ENCODE results near the gene EXOSC2.
"Not testable (repeated sequence)": the region's sequence is repeated elsewhere in the genome, so short reads cannot be mapped to it uniquely, and the experiment has no call there.

EXOSC2 gene

DNA sequence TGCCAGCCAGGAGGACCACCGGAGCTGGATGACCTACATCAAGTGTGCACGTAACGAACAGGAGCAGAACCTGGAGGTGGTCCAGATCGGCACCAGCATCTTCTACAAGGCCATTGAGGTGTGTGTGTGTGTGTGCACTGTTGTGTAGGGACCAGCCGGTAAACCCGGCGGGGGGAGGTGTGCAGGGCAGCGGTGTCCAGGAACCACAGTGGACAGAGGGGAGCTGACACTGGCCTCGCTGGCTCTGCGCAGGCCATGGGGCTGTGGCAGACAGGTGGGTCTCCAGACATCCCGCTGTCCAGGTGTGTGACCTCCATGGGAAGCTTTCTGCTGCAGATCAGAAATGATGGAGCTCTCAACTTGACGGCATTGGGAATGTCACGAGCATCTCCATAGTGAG lies 25.4 kb upstream of the EXOSC2 start:
- DNase-seq: no peak

DNA sequence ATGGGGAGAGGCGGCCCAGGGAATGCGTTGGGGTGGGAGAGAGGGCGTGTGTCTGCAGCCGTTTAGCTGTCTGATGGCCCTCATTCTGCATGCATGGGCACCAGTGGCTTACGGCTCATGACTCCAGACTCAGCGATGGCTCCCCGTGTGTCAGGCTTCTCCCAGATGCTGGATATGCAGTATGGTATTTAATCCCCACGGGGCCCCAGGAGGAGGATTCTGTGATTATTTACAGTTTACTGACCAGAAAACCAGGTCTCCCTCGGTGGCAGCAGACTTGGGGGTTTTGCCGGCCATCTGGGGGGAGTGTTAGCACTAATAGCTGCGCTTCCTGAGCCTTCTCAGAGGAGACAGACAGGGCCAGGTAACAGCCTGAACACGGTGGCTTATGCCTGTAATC lies 24.9 kb upstream of the EXOSC2 start:
- no peak for DNase-seq

DNA sequence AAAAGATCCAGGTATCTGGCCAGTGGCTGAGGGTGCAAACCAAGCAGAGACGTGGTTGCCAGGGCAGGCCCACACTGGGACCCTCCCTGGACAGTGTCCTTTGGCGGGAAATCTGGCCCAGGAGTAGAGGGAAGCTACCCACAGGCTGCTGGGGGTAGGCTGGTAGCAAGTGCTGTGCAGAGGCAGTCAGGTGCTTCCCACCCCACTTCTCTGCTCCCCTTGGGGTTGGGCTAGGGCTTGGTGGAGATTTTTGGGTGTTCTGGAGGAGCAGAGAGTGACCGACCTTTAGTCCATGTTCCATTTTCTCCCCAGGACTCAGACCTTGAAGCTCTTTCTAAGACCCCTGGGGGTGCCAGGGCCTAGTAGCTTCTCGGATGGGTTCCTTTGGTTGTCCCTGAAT lies 23.6 kb upstream of the EXOSC2 start:
- DNase-seq: no peak

DNA sequence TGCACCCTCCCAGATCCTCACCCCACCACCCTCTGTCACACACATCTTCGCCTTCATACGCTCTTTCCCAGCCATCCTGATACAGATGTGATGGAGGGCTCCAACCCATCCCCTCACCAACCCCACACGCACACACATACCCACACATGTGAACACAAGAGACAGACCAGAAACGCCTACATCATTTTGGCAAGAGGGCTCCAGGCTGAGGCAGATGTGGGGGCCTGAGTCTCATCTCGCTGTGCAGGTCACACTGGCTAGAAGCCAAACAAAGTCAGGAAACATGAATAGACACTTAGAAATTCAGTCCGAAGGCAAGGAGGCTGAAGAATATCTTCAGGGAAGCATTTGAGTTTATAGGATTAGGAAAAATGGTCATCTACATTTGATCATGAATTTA lies 22.9 kb upstream of the EXOSC2 start:
- DNase-seq: no peak

DNA sequence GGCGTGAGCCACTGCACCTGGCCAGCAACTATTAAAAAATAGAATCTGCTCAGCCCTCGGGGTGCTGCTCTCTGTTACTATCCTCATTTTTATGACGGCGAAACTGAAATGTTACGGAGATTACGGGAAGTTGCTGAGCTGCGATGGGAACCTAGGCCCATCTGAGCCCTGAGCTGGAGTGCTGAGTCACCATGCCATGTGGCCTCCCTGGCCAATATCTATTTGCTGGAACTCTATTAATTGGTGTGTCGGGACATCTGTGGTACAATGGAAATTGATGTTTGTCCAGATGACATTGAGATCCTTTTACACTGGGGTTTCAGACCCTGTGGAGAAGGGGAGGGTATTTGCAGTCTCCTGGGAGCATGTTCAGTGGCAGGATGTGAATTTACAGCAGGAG lies 21.1 kb upstream of the EXOSC2 start:
- DNase-seq: no peak

DNA sequence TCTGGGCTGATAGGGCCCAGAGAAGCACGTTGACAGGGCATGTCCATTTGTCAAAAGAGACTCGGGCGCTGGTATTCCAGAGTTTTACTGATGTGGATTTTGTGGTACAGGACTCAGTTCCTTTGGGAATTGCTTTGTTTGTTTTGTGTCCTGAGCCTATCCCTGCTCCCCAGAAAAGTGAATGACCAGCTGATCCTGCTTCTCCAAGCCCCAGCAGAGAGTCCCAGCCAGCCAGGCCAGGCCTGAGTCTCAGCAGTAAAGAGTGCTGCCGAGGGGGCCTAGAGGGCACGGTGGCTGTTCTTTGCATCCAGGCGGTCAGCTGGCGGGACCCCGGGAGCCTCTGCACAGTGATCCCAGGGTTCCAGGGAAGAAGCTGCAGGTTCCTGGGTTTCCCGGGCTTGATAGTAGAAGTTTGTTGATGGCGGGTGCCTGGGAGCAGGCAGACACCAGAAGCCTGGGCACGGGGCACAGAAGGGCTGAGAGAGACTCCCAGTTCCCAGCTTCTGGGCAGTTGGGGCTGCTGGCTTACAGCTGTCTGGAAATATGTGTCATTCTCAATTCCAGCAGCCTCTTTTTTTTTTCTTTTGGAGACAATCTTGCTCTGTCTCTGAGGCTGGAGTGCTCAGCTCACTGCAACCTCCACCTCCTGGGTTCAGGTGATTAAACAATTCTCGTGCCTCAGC lies 20.5 kb upstream of the EXOSC2 start:
- DNase-seq: no peak

DNA sequence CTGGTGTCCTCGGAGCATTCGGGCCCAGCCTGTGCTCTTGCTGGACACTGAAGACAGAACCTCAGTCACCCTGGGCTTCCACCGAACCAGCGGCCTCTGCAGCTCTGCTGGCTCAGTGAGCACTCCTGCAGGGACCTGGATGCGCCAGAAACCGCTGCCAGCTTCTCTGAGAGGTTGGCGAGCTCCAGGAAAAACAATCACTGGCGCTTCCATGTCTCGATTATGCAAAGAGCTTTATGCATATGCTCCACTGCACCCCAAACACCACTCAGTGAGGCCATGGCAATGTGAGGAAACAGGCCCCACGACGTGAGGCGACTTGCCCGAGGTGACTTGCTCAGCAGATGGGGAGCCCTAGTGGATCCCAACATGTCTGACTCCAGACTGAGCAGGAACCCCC lies 18.2 kb upstream of the EXOSC2 start:
- DNase-seq: no peak

DNA sequence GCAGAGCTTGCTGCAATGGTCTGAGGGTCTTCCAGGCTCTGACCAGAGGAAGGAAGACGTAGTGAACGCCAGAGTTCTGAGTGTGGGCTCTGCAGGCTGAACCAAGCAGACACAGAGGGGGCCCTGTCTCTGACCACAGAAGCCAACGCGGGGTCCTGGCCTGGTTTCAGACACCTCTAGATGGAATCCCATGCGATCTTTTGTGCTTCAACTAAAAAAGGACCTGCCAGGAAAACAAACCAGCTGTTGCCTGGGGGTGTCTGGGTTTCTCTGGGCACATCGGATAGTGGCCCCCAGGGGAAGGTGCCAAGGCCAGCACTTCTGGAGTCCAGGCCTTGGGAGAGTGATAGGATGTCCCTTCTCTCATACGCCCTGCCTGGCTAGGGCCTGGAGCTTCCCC lies 16.3 kb upstream of the EXOSC2 start:
- no peak for DNase-seq

DNA sequence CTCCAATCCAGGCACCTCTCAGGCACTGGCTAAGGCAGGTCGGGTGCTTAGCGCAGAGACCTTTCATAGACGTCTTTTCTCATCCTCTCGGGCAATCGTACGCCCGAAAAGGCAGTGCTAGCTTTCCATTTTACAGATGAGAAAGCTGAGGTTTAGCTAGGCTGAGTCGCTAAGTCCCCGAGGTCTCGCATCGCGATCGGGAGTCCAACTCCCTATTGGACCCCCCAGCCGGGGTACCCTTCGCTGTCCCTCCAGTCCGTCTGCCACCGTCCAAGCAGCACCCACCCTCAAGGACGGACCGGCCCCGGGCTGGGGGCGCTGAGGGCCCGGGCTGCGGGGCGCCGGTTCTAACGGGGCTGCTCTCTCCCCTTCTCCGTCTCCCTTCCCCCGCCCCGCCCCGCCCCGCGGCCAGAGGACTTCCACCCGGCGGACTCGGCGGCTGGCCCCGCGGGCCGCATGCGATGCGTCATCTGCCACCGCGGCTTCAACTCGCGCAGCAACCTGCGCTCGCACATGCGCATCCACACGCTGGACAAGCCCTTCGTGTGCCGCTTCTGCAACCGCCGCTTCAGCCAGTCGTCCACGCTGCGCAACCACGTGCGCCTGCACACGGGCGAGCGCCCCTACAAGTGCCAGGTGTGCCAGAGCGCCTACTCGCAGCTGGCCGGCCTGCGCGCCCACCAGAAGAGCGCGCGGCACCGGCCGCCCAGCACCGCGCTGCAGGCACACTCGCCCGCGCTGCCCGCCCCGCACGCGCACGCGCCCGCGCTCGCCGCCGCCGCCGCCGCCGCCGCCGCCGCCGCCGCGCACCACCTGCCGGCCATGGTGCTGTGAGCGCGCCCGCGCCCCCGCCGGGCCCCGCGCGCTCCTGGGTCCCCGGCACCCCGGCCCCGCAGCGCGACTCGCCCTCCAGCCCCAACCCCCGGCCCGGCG lies 12.5 kb upstream of the EXOSC2 start:
- DNase-seq: peak; percentile 35

DNA sequence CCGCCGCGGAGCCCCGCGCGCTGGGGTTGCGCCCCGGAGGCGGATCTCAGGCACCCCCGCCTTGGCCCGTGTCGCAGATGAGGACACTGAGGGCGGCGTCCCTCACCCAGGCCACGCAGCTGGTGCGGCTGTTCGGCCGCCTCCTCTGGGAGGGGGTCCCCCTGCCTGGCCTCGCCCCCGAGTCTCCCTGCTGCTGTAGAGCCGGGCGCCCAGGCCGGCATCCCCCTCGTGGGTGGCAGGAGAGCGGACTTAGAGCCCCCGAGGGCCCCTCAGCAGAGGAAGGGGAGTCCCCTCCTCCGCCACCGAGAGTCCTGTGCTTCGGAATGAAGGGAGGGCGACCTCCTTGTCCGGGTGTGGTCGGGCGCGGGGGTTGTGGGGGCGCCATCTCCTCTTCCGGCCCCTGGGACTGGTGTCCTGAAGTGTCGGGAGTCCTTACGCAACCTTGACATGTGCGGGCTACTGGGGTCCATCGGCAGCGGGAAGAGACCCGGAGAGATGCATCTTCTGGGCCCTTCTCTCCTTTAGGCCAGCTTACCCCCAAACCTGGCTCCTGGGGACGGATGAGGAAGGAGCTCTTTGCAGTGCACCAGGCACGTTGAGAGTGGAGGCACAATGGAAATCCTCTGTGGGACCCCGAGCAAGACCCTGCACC lies 11.7 kb upstream of the EXOSC2 start:
- peak; percentile 19 for DNase-seq

DNA sequence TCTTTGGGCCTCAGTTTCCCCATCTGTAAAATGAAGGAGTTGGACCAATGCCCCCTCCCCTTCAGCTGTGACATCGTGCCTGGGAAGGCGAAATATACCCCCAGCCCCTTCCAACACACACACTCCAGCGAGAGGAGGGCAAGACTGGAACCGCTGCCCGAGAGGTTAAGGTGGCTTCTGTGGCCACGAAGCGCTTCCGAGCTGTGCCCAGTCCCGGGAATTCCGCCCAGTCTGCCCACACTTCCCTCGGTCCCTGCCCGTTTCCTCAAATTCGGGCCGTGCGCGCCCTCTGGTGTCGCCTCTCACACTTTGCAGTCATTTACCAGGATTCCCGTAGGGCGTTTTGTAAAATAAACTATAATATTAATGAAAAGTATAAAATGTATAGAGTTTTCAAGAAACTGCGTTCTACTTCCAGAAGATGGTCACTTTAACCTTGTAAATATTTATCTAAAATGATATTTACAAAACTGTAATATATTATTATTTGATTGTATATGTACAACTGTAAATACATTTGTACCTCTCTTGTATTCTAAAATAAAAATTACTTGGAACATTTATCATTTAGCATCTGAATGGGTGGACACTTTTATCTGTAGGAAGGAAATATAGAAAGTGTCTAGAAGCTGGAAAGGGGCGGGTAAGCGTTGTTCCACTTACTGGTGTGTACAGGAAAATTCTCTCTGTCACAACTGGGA lies 11.0 kb upstream of the EXOSC2 start:
- DNase-seq: peak; percentile 37

DNA sequence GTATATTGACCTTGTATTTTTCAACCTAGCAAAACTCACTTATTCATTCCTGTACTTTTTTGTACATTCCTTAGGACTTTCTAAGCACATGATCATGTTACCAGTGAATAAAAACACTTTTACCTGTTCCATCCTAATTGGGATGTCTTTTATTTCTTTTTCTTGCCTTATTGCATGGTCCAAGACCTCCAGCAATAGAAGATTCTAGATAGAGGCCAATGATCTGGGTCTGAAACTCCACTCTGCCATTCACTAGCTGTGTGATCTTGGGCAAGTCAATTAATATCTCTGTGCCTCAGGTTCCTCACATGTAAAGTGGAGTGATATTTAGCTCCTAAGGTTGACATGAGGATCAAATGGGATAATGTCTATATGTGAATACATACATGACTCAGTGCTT lies 8.5 kb upstream of the EXOSC2 start:
- no peak for DNase-seq

DNA sequence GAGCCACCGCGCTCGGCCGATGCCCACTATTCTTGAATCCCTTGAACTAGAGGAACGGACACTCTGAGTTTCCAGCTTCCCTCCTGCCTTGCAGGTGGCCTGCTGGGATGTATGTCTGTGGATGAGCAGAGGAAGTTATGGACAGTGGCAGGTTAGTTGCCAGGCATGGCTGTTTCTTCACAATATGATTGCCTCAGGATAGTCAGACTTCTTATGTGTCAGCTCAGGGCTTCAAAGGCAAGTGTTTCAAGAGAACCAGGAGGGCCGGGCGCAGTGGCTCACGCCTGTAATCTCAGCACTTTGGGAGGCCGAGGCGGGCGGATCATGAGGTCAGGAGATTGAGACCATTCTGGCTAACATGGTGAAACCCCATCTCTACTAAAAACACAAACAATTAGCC lies 7.6 kb upstream of the EXOSC2 start:
- not testable (repeated sequence) for DNase-seq

DNA sequence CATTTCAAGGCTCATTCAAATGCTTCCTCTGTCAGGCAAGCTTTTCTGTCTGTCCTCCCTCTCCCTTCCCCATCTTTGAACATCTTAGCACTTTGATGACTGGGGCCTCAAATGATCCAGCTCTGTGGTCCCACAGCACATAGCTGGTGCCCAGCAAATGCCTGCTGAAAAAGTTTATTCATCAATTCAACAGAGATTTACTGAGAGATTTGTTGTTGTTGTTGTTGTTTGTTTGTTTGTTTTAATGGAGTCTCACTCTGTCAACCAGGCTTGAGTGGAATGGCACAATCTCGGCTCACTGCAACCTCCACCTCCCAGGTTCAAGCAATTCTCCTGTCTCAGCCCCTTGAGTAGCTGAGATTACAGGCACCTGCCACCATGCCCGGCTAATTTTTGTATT lies 6.0 kb upstream of the EXOSC2 start:
- no peak for DNase-seq

DNA sequence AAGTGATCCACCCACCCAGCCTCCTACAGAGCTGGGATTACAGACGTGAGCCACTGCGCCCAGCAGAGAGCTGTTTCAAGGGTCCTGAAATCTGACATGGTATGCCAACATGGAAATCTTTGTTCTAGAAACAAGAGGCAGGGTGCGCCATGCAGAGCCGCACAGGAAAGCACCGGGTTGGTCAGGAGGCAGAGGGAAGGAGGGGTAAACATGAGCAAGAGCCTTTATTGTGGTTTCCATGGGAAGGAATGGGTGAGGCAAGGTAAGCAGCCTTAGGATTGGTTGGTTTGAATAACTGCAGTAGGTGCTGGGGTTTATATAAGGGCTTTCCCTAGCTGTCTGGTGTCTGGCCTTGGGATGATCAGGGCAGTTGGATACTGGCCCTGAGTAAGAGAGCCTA lies 5.5 kb upstream of the EXOSC2 start:
- DNase-seq: peak; percentile 36

DNA sequence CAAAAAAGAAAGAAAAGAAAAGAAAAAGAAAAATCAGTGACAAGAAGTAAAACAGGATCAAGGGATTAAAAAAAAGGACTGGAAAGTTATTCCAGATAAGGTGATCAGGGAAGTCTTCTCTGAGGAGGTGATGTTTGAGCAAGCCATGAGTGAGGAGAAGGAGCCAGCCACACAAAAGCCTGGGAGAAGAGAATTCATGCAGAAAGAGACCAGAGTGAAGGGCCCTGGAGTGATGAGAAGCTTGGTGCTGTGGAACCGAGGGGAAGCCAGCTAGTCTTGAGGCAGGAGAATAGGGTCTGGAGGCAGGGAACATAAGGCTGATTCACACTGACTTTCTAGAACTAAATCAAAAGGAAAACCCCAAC lies 4.0 kb upstream of the EXOSC2 start:
- DNase-seq: no peak

DNA sequence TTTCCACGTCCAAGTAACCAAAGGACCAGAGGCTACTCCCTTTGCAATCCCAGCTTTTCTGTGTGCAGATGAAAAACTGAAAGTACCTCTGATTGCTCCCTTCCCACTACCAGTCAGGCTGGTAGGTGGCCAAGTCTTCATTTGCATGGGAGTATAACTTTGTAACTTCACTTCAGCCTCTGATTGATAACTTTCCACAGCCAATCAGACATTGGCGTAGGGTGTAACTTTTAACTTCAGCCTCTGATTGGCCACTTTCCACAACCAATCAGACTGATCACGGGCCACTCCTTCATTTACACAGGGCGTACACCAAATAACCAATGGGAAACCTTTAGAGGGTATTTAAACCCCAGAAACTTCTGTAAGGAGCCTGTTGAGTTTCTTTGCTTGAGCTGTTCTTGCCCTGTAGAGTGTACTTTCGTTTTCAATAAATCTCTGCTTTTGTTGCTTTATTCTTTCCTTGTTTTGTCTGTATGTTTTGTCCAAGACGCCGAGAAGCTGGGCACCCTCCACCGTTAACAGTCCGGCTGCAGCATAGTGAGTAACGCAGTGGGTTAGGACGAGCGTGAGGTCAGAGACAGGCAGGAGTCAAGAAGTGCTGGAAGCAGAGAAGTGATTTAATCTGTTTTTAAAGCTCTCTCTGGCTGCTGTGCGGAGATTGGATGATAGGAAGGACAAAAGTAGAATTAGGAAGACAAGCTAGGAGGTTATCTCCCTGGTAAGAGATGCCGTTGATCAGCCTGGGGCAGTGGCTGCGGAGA lies 3.5 kb upstream of the EXOSC2 start:
- DNase-seq: no peak

DNA sequence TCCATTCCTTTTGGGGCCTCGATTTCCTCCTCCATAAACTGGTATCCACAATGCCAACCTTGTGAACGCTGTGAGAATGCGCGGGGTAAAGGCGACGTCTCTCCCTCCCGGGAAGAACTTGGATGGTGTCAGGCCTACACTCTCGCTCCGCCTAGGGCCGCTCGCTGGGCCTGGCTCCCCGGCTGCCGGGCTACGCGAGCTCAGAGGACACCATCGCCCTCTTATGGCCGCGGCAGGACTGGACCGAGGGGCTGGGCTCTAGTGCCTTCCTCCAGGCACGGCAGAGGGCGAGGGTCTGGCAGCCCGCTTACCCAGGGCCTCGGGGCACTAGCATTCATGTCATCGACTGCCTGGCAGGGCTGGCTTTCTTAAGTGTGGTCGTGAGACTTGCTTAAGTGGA lies 1.3 kb upstream of the EXOSC2 start:
- no peak for DNase-seq

DNA sequence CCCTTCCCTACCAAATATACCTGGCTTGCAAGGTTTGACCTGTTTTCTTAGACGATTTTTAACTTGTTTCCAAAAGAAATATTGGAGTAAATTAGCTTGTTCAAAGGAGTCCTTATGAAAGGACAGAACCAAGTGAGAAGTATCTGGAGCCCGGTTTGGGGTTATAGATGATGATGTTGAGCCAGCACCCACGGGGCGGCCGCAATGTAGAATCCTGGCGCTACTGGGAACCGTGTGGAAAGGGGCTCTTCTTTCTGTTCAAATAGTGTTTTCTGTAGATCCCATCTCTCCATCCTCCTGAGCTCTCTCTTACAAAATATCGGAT lies 517 bp upstream of the EXOSC2 start:
- no peak for DNase-seq

DNA sequence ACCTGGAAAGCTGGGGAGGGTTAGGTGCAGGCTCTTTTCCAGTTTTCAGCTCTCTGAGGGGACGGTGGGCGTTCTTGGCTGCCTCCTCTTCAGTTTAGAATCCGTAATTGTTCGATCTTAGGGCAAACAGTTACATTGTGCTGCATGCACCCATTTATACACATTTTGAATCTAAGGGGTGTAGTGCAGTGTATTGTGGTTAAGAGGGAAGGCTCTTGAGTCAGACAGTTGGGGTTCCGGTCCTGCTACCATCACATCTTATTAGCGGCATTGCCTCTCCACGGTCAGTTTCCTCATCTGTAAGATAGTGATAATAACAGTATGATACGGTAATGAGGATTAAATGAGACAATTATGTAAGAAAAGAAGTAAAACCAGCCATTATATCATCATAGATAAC lies 625 bp downstream of the EXOSC2 start:
- no peak for DNase-seq

DNA sequence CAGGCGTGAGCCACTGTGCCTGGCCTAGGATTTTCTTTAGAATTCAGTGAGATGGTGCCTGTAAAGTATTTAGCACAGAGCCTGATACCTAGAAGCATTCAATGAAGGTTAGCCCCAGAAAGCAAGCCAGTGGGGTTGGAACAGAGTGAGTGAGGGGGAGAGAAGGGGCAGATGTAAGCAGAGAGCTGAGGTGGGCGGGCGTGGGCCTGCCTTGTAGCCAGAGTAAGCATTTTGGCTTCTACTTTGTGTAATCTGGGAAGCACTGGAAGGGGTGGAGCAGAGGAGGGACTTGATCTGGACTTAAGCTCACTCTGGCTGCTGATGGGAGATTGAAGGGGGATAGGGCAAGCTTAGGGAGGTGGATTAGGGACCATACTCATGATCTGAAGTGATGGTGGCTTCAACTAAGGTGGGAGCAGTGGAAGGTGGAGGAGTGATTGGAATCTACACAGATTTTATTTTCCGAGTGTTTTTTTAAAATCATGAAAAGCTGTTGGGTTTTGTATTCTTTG lies 2.6 kb downstream of the EXOSC2 start:
- no peak for DNase-seq

DNA sequence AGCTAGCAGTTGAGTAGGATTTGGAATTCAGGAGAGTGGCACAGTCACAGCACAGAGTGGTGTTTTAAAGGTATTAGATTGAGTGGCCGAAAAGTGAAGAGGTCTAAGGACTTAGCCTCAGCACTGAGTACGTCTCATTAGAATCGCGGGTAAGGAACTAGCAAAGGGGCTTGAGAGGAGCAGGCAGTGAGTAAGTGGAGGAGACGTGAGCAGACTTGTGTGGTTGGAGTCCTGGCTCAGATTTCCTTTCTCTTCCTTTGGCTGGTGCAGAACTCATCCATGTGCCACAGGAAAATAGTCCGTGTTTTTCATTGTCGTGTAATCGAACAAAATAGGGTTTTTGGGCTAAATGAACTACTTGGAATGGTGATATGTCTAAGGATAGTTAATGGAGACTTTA lies 3.4 kb downstream of the EXOSC2 start:
- no peak for DNase-seq

DNA sequence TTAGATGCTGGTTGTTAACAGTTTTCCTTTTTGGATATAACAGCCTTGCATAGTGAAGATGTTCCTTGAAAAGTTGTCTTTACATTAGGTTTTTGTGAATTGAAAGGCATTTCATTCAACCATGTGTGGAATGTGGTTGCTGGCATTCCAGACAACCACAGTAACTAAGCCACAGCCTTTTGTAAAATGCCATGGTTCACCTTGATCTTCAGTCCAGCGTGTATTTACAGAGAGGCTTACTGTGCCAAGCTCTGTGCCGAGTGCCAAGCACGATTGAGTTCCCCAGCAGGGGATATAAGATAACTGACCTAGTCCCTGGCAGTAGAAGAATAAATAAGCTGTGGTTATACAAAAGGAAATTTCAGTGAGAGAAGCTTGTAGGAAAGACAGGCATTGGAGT lies 4.9 kb downstream of the EXOSC2 start:
- no peak for DNase-seq

All from central memory CD4-positive, alpha-beta T cell (primary cell).